HFF-Myc (cell line): ENCODE measurements around the gene TCEAL9.

ENCODE experiments used
- DNase-seq: peaks from one replicate; pipeline ENCODE4 v3.0.0-alpha.2; 2011; ENCODE audit warnings: low read depth; ENCODE audit errors: extremely low read depth
- H3K4me3 ChIP-seq: replicated peaks from 2 replicates; pipeline ENCODE4 v1.5.1; 2011; ENCODE audit warnings: low read depth, mild to moderate bottlenecking, control low read depth, low read length
- TF ChIP-seq, protein P1 (sequence below): IDR thresholded peaks from 2 replicates; pipeline ENCODE4 v1.5.1; 2012; ENCODE audit warnings: mild to moderate bottlenecking, low read depth, low read length, control low read depth; ENCODE audit errors: missing control alignments

Gene TCEAL9

DNA sequence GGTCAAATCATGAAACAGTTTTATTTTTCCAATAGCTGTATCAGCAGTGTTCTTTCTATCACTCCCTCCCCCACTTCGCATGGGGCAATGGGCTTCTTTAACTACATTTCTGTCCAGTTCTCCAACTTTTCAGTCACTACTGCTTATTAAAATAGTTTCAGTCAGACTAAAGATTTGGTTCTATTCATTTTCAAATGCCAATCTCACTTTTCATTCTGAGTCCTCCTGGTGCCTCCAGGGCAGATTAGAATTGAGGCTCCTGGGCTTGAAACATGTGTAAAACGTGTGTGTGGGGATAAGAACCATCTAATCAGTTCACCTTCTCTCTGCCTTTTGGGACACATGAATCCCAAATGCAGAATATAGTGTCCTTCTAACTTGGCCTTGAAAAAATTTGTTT, 16.6 kb downstream of the TCEAL9 start:
- DNase-seq: no peak
- H3K4me3 ChIP-seq: no peak overlapping the region
- TF ChIP-seq, protein P1, sequence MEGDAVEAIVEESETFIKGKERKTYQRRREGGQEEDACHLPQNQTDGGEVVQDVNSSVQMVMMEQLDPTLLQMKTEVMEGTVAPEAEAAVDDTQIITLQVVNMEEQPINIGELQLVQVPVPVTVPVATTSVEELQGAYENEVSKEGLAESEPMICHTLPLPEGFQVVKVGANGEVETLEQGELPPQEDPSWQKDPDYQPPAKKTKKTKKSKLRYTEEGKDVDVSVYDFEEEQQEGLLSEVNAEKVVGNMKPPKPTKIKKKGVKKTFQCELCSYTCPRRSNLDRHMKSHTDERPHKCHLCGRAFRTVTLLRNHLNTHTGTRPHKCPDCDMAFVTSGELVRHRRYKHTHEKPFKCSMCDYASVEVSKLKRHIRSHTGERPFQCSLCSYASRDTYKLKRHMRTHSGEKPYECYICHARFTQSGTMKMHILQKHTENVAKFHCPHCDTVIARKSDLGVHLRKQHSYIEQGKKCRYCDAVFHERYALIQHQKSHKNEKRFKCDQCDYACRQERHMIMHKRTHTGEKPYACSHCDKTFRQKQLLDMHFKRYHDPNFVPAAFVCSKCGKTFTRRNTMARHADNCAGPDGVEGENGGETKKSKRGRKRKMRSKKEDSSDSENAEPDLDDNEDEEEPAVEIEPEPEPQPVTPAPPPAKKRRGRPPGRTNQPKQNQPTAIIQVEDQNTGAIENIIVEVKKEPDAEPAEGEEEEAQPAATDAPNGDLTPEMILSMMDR: no peak

DNA sequence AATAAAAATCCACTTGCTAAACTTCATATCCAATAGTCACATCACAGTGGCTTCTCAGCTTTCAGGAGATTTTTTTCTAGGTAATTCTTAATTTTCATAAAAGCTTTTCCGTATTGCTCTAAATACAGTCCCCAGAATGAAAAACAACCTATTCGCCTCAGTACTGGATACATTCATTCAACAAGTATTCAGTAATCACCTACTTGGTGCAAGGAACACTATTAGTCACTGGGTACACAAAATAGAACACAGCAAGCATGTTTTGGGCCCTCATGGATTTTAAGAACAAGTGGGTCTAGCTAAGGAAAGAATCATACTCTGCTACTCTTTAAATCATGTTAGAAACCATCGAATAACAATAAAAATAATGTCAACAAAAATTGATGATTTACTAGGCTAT, 17.3 kb downstream of the TCEAL9 start:
- TF ChIP-seq, protein P1: no peak
- no peak for DNase-seq
- H3K4me3 ChIP-seq: no peak overlapping the region

DNA sequence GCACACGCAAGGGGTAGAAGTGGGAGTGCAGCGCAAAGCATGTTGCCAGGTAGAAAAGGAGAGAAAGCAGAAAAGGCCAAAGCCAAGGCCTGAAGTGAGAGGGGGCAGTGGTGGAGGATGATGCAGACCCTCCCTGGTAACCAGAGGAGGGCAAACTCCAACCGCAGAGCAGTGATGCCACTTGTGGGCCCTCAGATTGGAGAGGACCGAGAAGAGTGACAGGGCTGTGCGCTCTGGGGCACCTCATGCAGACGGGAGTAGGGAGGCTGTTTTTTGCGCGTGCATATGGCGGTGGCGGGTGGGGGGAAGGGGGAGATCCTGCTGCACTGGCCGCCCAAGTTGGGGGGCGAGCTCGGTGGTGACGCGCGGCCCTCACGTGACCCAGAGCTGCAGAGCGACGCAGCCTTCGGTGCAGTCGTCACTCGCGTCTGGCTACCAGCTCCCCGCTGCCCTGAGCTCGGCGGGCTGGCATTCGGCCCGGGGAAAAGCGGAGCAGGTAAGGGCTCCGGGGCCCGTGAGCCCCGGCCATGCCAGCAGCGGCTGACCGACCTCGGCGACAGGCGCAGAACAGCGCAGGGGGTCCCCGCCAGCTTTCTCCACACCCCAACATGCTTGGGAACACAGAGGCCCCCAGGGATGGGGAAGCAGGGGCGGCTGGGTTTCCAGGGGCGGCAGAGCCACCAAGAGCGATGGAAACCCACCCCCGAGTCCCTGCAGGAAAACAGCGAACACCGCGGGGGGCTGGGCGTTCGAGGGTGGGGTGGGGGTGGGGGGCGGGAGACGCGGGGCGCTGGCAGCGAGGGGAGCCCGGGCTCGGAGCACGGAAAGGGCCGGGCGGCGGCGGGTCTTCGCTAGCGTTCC, 20.0 kb downstream of the TCEAL9 start, which contains the start of gene BEX3:
BEX3 (plus strand) TSS at position 421 of the 861 bp plus-strand sequence. CDS start 984 bp downstream, outside the sequence.
- TF ChIP-seq, protein P1: no peak
- DNase-seq: no peak
- H3K4me3 ChIP-seq: peak within 1 kb of the TSS; percentile 65

DNA sequence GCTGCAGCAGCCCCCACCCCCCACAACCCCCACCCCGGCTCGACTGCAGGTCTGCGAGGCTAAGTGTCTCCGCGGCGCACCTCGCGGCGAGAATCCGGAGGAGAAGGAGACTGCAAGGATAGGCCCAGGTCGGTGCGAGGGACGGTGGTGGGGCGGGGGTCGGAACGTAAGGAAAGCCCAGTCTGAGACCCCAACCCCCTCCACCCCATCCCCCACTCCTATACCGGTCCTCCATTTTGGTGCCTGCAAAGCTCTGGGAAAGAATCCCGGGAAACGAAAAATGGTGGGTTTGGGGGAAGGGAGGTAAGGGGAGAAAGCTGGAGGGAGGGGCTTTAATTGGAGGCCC, 20.6 kb downstream of the TCEAL9 start:
- H3K4me3 ChIP-seq: peak overlapping the region; percentile 65
- TF ChIP-seq, protein P1: no peak
- no peak for DNase-seq

DNA sequence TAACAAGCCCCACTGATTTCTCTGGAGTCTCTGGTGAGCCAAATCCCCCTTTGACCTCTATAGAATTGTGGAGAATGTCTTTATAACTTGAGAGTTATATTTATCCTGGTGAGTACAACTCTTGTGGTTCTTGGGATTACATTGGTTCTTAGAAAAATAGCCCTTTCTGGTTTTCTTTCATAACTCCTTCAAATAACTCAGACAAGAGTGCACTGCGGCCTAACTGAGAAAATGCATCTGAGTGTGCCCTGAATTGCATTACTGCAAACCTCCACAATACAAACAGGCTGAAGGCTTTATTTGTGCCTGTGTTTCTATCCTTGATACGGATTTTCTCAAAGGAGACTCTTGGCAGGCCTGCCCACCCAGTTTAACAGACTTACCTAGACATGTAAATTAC, 22.7 kb downstream of the TCEAL9 start:
- TF ChIP-seq, protein P1: no peak
- no peak overlapping the region for H3K4me3 ChIP-seq
- DNase-seq: no peak

DNA sequence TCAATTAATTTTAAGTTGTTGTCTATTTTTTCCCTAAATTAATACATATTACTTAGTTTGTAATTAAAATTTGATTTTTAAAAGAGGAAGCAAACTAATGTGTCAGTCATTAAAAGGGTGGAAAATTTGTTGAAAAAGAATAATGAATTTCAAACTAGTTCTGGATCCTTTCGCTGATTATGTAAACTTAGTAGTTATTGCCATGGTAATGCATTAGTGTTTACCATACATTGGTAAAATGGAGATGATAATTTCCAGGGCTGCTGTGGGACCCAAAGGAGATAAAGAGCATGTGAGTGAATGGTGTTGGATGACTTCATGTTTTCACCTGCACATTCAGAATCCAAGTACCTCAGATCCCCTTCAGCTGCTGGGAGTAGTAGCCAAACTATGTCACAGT, 26.6 kb downstream of the TCEAL9 start:
- no peak for DNase-seq
- no peak overlapping the region for H3K4me3 ChIP-seq
- TF ChIP-seq, protein P1: no peak
